CD4-positive, alpha-beta T cell (primary cell): ENCODE measurements around the gene SCN7A. TPM values are rescaled to one million over a fixed set of nuclear protein-coding genes. Genes with fewer than 3 reads are reported as not detected.

Source experiments
- ATAC-seq: fragments of 200-7000 bp; cut with Tn5 transposase; one replicate; pipeline ENCODE4 v1.10.0; 2022; ENCODE audit warnings: mild to moderate bottlenecking; ENCODE audit not compliant: poor library complexity
- CTCF ChIA-PET: fragments of 350-600 bp; sonication (Branson Sonifier 250); formaldehyde crosslinking; loops from one replicate; lab custom pipeline; 2021; ENCODE audit warnings: antibody characterized with exemption, inconsistent platforms; lab: Charles Lee
- POLR2A ChIA-PET: fragments of 350-600 bp; sonication (Branson Sonifier 250); formaldehyde crosslinking; loops from one replicate; lab custom pipeline; 2021; ENCODE audit warnings: antibody characterized with exemption, inconsistent platforms; lab: Charles Lee
- DNase-seq, 14 experiments: peaks; one replicate each; pipeline ENCODE4 v3.0.0-alpha.2; 2013 to 2020; ENCODE audit warnings: mixed read lengths in 2 of 14
- H3K27ac ChIP-seq, 2 donors: one replicate each; pipeline versions ENCODE4 v1.5.1 to v1.7.0; 2013; ENCODE audit warnings: low read length in 2 of 2, low read depth in 1 of 2, mild to moderate bottlenecking in 1 of 2
- H3K27me3 ChIP-seq, 2 experiments: 1 replicate in 1 of 2; 2 replicates in 1 of 2; pipeline versions ENCODE4 v1.6.1 to v1.7.0; 2013; ENCODE audit warnings: low read length in 2 of 2, control low read depth in 1 of 2, mild to moderate bottlenecking in 1 of 2, moderate library complexity in 1 of 2; ENCODE audit not compliant: insufficient read depth in 2 of 2, control insufficient read depth in 1 of 2
- H3K36me3 ChIP-seq: one replicate; pipeline ENCODE4 v1.6.1; 2013; ENCODE audit warnings: low read length, control low read depth; ENCODE audit not compliant: insufficient read depth
- H3K4me1 ChIP-seq: one replicate; pipeline ENCODE4 v1.6.1; 2013; ENCODE audit warnings: low read length, control low read depth; ENCODE audit not compliant: insufficient read depth
- H3K4me3 ChIP-seq: one replicate; pipeline ENCODE4 v1.5.1; 2013; ENCODE audit warnings: mild to moderate bottlenecking, low read length, moderate library complexity
- H3K9me3 ChIP-seq, 2 experiments: 1 replicate in 1 of 2; 2 replicates in 1 of 2; pipeline versions ENCODE4 v1.6.1 to v1.7.0; 2013; ENCODE audit warnings: low read length in 2 of 2, mild to moderate bottlenecking in 2 of 2, control low read depth in 1 of 2, moderate library complexity in 1 of 2; ENCODE audit not compliant: control insufficient read depth in 1 of 2, insufficient read depth in 1 of 2
- H3K27ac Mint-ChIP-seq: one replicate; pipeline ENCODE4 v1.8.0; 2020; ENCODE audit warnings: mixed read lengths
- H3K27me3 Mint-ChIP-seq: one replicate; pipeline ENCODE4 v1.8.0; 2021; ENCODE audit warnings: mixed read lengths
- H3K36me3 Mint-ChIP-seq: one replicate; pipeline ENCODE4 v1.8.0; 2021; ENCODE audit warnings: low read depth, mixed read lengths
- H3K4me1 Mint-ChIP-seq: one replicate; pipeline ENCODE4 v1.8.0; 2021; ENCODE audit warnings: low read depth, mixed read lengths
- H3K4me3 Mint-ChIP-seq: one replicate; pipeline ENCODE4 v1.8.0; 2020; ENCODE audit warnings: mild to moderate bottlenecking, mixed read lengths
- H3K9me3 Mint-ChIP-seq: one replicate; pipeline ENCODE4 v1.8.0; 2020; ENCODE audit warnings: mixed read lengths
- CTCF ChIP-seq: fragments of 200-600 bp; IDR thresholded peaks from one replicate; pipeline ENCODE4 v1.8.0; 2022; ENCODE audit warnings: antibody characterized with exemption, mild to moderate bottlenecking
- intact Hi-C, 2 experiments: fragments of 100-400 bp; cut with DNase I in 1 of 2; cut with micrococcal nuclease in 1 of 2; formaldehyde crosslinking; loops; one replicate each; pipeline versions ENCODE4 v1.15.1 to v1.9.0; 2023 to 2025; cut with DNase I, micrococcal nuclease
- total RNA-seq, 174 experiments: library from RNA in 2 of 174; stranded (reverse) in 2 of 174; gene quantifications; one replicate each; pipeline ENCODE4 v1.2.3 and lab custom pipeline; 2021 to 2026

Gene SCN7A
- total RNA-seq, 2 experiments from 2014 or later, result not detected

GRCh38 chr2:166433457-166433856 is 60.6 kb downstream of the SCN7A start:
- H3K4me1 ChIP-seq, result no peaks in the 10 kb centered on the region
- Mint-ChIP-seq H3K4me1 (no peaks in the 10 kb centered on the region), H3K9me3 (no peaks in the 10 kb centered on the region), H3K36me3 (no peaks in the 10 kb centered on the region), H3K27me3 (no peaks in the 10 kb centered on the region), H3K4me3 (no peak overlapping the region), H3K27ac (no peak overlapping the region)
- no peak for ATAC-seq
- H3K27me3 ChIP-seq, result no peaks in the 10 kb centered on the region
- DNase-seq, result no peak
- no peak overlapping the region for H3K27ac ChIP-seq
- no peak for TF ChIP-seq CTCF
- peaks cover 0 to 6% of the 10 kb centered on the region in 2 experiments for H3K9me3 ChIP-seq
- CTCF ChIA-PET, result no interaction called here
- POLR2A ChIA-PET, result no interaction called here
- no peaks in the 10 kb centered on the region for H3K36me3 ChIP-seq
- H3K4me3 ChIP-seq, result no peak overlapping the region
- intact Hi-C loops, result no loop called here

GRCh38 chr2:166432331-166432730 is 61.7 kb downstream of the SCN7A start:
- CTCF ChIA-PET, result no interaction called here
- H3K9me3 Mint-ChIP-seq, result no peaks in the 10 kb centered on the region
- H3K4me3 Mint-ChIP-seq, result no peak overlapping the region
- TF ChIP-seq CTCF, result no peak
- Histone ChIP-seq H3K4me3 (no peak overlapping the region), H3K27me3 (no peaks in the 10 kb centered on the region), H3K27ac (no peak overlapping the region), H3K4me1 (no peaks in the 10 kb centered on the region), H3K36me3 (no peaks in the 10 kb centered on the region), H3K9me3 (peaks cover 0 to 4% of the 10 kb centered on the region in 2 experiments)
- intact Hi-C loops, result no loop called here
- H3K27me3 Mint-ChIP-seq, result no peaks in the 10 kb centered on the region
- H3K36me3 Mint-ChIP-seq, result no peaks in the 10 kb centered on the region
- H3K4me1 Mint-ChIP-seq, result no peaks in the 10 kb centered on the region
- DNase-seq, result no peak
- POLR2A ChIA-PET, result no interaction called here
- no peak overlapping the region for H3K27ac Mint-ChIP-seq
- ATAC-seq, result no peak

- ChIA-PET CTCF (no interaction called here), POLR2A (no interaction called here)
- no peak for TF ChIP-seq CTCF
- Histone ChIP-seq H3K27me3 (no peaks in the 10 kb centered on the region), H3K4me3 (no peak overlapping the region), H3K36me3 (no peaks in the 10 kb centered on the region), H3K9me3 (no peaks in the 10 kb centered on the region), H3K27ac (no peak overlapping the region), H3K4me1 (no peaks in the 10 kb centered on the region)
- intact Hi-C loops, result no loop called here
- no peaks in the 10 kb centered on the region for H3K4me1 Mint-ChIP-seq
- no peak for DNase-seq
- no peaks in the 10 kb centered on the region for H3K27me3 Mint-ChIP-seq
- H3K9me3 Mint-ChIP-seq, result no peaks in the 10 kb centered on the region
- H3K4me3 Mint-ChIP-seq, result no peak overlapping the region
- no peaks in the 10 kb centered on the region for H3K36me3 Mint-ChIP-seq
- no peak for ATAC-seq
- H3K27ac Mint-ChIP-seq, result no peak overlapping the region
These were observed 69.2 kb downstream of the SCN7A start for GRCh38 chr2:166424841-166425240.
